ENCODE measurements around the gene CCNL2. TPM values are rescaled to one million over a fixed set of nuclear protein-coding genes. Genes with fewer than 3 reads are reported as not detected.
"Not testable (repeated sequence)": the region's sequence is repeated elsewhere in the genome, so short reads cannot be mapped to it uniquely, and the experiment has no call there.

The CCNL2 gene
- total RNA-seq, 2 experiments from 2014 or later, result 120 to 124 TPM

DNA sequence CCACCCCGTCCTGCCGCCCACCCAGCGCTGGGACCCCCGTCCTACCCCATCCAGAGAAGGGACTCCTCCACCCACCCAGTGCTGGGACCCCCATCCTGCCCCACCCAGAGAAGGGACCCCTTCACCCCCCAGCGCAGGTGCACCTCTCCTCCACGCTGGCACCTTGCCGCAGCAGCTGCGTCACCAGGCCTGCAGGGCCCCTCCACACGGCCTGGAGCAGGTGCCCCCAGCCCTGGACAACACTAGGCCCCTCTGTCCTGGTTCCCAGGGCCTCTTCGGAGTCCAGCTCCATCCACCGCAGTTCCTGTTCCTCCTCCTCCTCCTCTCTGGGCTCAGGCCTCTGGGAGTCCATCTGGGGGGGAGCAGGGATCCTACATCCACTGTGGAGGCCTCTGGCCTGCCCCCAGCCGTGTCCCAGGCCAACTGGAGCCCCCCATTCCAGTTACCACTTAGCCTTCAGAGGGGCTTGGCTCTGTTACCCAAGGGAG lies 21.6 kb upstream of the CCNL2 start:
- CTCF ChIA-PET, result no interaction called here
- no peaks in the 10 kb centered on the region for H3K9me3 Mint-ChIP-seq (ENCODE audit: low read depth)
- peaks cover 24% of the 10 kb centered on the region for H3K4me1 Mint-ChIP-seq
- no peak overlapping the region for H3K27ac Mint-ChIP-seq
- DNase-seq (no peak), ATAC-seq (no peak)
- H3K27me3 Mint-ChIP-seq, result peaks cover 20% of the 10 kb centered on the region
- H3K4me3 Mint-ChIP-seq, result no peak overlapping the region
- H3K36me3 Mint-ChIP-seq, result no peaks in the 10 kb centered on the region

DNA sequence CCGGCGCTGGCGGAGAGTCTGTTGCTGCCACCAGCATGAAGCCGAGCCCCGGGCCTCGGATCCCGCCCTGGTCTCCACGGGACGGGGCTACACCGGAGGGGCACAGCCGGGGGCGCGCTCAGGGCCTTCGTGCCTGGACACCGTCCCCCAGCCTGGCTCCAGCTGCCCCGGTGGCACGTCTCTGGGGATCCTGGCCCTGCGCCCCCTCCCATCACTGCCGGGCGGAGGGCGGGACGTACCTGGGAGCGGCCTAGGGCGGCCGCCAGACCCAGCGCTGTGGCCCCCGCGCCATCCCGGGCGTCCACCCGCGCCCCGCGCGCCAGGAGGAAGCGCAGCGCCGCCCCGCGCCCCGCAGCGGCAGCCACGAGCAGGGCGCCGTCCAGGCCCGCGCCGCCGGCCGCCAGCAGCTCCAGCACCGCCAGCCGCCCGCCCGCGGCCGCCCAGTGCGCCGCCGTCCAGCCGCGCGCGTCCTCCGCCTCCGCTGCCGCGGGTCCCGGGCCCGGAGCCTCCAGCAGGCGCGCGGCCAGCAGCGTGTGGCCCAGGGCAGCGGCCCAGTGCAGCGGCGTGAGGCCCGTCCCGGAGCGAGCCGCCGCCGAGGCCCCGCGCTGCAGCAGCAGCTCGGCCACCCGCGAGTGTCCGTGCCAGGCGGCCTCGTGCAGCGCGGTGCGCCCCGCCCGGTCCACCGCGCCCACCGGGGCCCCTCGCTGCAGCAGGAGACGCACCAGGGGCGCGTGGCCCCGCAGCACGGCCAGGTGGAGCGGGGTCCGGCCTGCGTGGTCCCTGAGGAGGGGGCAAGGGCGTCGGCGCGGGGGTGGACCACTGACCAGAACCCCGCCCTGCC lies 20.9 kb upstream of the CCNL2 start:
- no peaks in the 10 kb centered on the region for H3K9me3 Mint-ChIP-seq (ENCODE audit: low read depth)
- no peak for DNase-seq
- peaks cover 24% of the 10 kb centered on the region for H3K4me1 Mint-ChIP-seq
- H3K27me3 Mint-ChIP-seq, result peaks cover 14% of the 10 kb centered on the region
- H3K36me3 Mint-ChIP-seq, result no peaks in the 10 kb centered on the region
- H3K27ac Mint-ChIP-seq, result no peak overlapping the region
- ATAC-seq, result no peak
- no peak overlapping the region for H3K4me3 Mint-ChIP-seq
- CTCF ChIA-PET, result no interaction called here

DNA sequence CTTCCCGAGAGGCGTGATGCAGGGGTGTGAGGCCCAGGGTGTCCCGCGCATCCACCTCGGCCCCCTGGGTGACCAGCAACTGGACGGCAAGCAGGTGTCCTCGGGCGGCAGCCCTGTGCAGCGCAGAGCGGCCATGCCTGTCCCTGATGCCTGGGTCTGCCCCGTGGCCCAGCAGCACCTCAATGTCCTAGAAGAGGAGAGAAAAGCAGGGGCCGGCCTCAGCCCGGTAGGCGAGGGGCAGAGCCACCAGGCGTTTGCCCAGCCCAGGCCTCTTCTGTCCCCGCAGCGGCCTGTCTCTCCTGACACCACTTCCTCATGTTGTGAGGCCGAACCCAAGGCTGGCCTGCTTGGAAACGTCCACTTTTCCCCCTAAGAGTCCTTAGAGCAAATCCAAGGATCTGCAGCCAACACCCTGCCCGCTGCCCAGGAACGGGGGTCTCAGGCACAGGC lies 20.3 kb upstream of the CCNL2 start:
- Mint-ChIP-seq H3K27me3 (peaks cover 8% of the 10 kb centered on the region), H3K9me3 (ENCODE audit: low read depth) (no peaks in the 10 kb centered on the region), H3K27ac (no peak overlapping the region), H3K4me3 (no peak overlapping the region), H3K36me3 (no peaks in the 10 kb centered on the region), H3K4me1 (peaks cover 24% of the 10 kb centered on the region)
- no peak for DNase-seq
- ATAC-seq, result no peak
- CTCF ChIA-PET, result no interaction called here

DNA sequence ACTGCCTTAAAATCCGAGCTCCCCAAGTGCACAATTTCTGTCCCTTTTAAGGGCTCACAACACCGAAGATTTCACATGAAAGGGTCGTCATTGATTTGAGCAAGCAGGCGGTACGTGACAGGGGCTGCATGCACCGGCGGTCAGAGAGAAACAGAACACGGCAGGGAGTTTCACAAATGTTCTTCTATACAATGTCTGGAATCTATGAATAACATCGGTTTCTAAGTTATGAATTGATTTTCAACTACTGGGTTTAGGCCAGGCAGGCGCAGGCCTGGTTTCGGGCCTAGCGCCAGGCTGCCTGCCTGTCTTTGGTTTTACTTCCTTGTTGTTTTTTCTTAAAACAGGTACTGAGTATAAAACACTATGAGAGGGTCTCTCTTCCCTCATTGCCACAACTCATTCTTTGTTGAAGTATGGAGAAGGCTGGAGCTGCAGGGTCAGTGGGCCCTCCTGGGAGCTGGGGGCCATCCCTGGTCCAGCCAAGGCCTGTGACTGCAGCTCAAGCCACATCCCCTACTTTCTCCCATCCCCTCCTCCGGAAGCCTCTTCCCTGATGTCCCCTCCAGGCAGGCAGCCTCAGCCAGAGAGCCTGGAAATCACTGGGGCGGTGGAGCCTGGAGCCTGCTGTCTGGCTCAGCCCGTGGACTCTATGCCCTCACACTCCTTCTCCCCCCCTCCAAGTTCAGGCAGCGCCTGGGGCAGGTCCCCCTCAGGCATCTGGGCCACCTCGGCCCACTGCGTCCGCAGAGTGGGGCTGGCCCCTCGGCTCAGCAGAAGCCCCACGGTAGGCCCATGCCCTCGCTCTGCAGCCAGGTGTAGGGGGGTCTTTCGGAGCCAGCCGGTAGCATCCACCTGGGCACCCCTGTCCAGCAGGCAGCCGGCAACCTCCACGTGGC lies 19.6 kb upstream of the CCNL2 start:
- Mint-ChIP-seq H3K4me1 (peaks cover 24% of the 10 kb centered on the region), H3K36me3 (no peaks in the 10 kb centered on the region), H3K27me3 (peaks cover 8% of the 10 kb centered on the region), H3K27ac (no peak overlapping the region), H3K4me3 (no peak overlapping the region), H3K9me3 (ENCODE audit: low read depth) (no peaks in the 10 kb centered on the region)
- CTCF ChIA-PET, result no interaction called here
- DNase-seq (no peak), ATAC-seq (no peak)

DNA sequence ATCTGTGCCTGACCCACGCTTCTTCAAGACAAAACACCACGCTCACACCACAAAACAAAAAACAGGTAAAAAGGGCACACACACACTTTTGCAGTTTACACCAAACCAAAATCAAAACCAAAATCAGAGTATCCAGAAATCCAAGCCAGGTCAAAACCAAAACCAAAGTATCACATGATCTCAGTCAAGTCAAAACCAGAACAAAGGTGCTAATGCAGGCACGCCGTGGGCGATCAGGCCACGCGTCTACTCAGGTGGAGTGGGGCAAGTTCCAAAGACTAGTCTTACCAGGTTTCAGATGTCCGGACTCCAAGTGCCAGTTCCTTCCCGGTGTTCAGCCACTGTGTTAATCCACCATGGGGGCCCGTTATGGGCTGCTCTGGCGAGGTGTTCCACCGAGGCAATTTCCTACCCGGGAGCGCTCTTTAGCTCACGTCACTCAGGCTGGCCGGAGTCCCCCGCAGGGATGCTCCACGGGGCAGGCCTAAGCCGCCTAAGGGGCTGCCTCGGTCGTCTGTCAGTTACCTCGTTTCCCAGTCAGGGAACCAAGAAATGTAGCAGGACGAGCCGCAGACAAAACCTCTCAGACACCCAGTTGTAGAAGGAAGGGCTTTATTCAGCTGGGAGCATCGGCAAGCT lies 18.8 kb upstream of the CCNL2 start:
- H3K4me3 Mint-ChIP-seq, result not testable (repeated sequence)

DNA sequence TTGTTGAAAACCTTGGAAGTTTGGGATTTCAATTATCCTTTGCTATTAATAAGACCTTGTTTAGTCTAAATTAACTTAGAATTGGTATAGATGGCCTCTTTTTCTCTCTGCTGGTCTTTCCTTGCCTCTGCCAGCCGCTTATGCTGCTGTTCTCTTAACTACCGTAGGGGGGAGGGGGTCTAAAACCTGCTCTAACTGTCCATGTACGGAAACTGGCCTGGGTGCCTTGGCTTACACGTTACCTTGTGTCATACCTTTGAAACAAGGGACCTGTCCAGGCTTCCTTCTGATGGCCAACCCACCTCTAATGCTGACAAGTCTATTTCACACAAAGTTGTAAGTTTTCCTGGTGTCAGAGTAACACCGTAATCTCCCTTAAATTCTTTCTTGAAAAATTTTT lies 18.3 kb upstream of the CCNL2 start:
- ATAC-seq; H3K27ac Mint-ChIP-seq; H3K36me3 Mint-ChIP-seq; H3K27me3 Mint-ChIP-seq; DNase-seq; H3K4me3 Mint-ChIP-seq; H3K9me3 Mint-ChIP-seq (ENCODE audit: low read depth); CTCF ChIA-PET: not testable (repeated sequence)
- H3K4me1 Mint-ChIP-seq, result peaks cover 16% of the 10 kb centered on the region

More for the DNA sequence above, 18.8 kb upstream of the CCNL2 start:
- H3K9me3 Mint-ChIP-seq (ENCODE audit: low read depth); H3K27me3 Mint-ChIP-seq; CTCF ChIA-PET; H3K27ac Mint-ChIP-seq; DNase-seq; H3K36me3 Mint-ChIP-seq: not testable (repeated sequence)
- peak; percentile 32 for ATAC-seq
- peaks cover 22% of the 10 kb centered on the region for H3K4me1 Mint-ChIP-seq

DNA sequence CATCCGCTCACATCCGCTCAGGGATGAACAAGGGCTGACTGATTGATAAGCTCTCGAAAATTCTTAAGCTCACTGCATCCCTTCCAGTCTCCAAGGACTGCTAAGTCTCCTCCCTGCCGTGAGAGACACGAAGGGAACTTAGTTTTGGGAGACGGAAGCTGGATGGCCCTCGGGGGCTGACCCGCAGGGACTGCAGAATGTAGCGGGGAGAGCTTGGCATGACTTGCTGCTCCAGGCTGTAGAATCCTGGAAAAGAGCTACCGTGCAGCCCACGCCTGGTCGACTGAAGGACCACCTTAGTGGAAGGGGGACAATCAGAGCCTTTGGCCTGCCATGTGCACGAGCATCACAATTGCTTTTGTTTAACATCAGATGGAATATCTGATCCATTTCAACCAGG lies 16.6 kb upstream of the CCNL2 start:
- H3K4me1 Mint-ChIP-seq, result peaks cover 13% of the 10 kb centered on the region
- CTCF ChIA-PET, result interaction anchor here (1.2 kb wide), 1 partner anchor 44 kb away, joined by 3 read pairs; no protein-coding TSS in a partner anchor
- H3K27ac Mint-ChIP-seq, result no peak overlapping the region
- ATAC-seq (no peak), DNase-seq (no peak)
- H3K4me3 Mint-ChIP-seq, result no peak overlapping the region
- H3K9me3 Mint-ChIP-seq (ENCODE audit: low read depth), result no peaks in the 10 kb centered on the region
- peaks cover 3% of the 10 kb centered on the region for H3K27me3 Mint-ChIP-seq
- H3K36me3 Mint-ChIP-seq, result no peaks in the 10 kb centered on the region

DNA sequence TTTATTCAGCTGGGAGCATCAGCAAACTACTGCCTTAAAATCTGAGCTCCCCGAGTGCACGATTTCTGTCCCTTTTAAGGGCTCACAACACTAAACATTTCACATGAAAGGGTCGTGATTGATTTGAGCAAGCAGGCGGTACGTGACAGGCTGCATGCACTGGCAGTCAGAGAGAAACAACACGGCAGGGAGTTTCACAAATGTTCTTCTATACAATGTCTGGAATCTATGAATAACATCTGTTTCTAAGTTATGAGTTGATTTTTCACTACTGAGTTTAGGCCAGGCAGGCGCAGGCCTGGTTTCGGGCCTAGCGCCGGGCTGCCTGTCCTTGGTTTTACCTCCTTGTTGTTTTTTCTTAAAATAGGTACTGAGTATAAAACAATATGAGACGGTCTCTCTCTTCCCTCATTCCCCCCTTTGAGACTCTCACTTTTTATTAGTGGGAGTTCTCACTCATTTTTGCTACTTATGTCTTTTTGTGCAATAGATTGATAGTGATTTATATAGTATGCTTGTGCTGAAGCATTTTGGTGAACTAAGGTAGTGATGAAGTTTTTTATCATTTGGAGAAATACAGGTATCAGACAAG lies 13.3 kb upstream of the CCNL2 start:
- H3K36me3 Mint-ChIP-seq; ATAC-seq; H3K9me3 Mint-ChIP-seq (ENCODE audit: low read depth); H3K27me3 Mint-ChIP-seq; DNase-seq; H3K27ac Mint-ChIP-seq; H3K4me3 Mint-ChIP-seq: not testable (repeated sequence)
- peaks cover 13% of the 10 kb centered on the region for H3K4me1 Mint-ChIP-seq
- CTCF ChIA-PET, result interaction anchor here (1.1 to 1.2 kb wide), 2 partner anchors 41 to 92 kb away, joined by 3 to 4 read pairs; no protein-coding TSS in a partner anchor

DNA sequence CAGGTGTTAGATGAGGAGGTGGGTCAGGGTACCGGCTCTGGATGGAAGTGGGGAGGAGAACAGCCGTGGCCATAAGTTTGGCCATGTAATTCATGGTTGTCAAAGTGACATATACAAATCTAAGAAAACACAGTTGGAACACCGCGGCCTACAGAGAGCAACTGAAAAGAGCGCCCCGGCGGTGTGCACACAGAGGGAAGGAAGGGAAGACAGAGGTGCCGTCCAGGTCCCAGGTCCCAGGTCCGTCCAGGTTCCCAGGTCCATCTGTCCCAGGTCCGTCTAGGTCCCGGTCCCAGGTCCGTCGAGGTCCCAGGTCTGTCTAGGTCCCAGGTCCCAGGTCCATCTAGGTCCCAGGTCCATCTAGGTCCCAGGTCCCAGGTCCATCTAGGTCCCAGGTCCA lies 12.5 kb upstream of the CCNL2 start:
- Mint-ChIP-seq H3K4me1 (peaks cover 14% of the 10 kb centered on the region), H3K9me3 (ENCODE audit: low read depth) (no peaks in the 10 kb centered on the region), H3K36me3 (peaks cover 7% of the 10 kb centered on the region), H3K27me3 (no peaks in the 10 kb centered on the region), H3K27ac (no peak overlapping the region), H3K4me3 (no peak overlapping the region)
- CTCF ChIA-PET, result no interaction called here
- ATAC-seq, result no peak
- no peak for DNase-seq

DNA sequence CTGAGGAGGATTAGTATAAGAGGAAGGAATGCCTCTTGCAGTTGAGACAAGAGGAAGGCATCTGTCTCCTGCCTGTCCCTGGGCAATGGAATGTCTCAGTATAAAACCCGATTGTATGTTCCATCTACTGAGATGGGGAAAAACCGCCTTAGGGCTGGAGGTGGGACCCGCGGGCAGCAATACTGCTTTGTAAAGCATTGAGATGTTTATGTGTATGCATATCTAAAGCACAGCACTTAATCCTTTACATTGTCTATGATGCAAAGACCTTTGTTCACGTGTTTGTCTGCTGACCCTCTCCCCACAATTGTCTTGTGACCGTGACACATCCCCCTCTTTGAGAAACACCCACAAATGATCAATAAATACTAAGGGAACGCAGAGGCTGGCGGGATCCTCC lies 11.1 kb upstream of the CCNL2 start:
- H3K27ac Mint-ChIP-seq; DNase-seq; H3K4me3 Mint-ChIP-seq; CTCF ChIA-PET; ATAC-seq; H3K9me3 Mint-ChIP-seq (ENCODE audit: low read depth); H3K27me3 Mint-ChIP-seq: not testable (repeated sequence)
- Mint-ChIP-seq H3K36me3 (peaks cover 15% of the 10 kb centered on the region), H3K4me1 (peaks cover 24% of the 10 kb centered on the region)

DNA sequence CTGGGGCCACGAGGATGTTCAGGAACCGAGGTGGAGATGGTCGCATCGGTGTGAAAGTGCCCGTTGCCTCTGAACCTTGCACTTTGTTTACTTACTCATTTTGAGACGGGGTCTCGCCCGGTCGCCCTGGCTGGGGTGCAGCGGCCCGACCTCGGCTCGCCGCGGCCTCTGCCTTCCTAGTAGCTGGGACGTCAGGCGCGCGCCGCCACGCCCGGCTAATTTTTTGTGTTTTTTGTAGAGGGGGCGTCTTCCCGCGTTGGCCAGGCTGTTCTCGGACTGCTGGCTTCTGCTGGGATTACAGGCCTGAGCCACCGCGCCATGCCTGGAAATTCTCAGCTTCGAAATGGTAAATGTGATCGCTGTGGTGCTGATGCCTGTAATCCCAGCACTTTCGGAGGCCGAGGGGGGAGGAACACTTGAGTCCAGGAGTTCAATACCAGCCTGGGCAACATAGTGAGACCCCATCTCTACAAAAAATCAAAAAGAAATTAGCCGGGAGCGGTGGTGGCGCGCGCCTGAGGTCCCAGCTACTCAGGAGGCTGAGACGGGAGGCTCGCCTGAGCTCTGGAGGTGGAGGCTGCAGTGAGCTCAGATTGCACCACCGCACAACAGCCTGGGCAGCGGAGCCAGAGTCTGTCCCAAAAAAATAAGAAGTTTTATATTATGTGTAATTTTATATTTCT lies 8.6 kb upstream of the CCNL2 start:
- Mint-ChIP-seq H3K27me3 (no peaks in the 10 kb centered on the region), H3K9me3 (ENCODE audit: low read depth) (no peaks in the 10 kb centered on the region), H3K4me1 (peaks cover 32% of the 10 kb centered on the region), H3K27ac (peak overlapping the region; percentile 82), H3K36me3 (peaks cover 25% of the 10 kb centered on the region), H3K4me3 (peak overlapping the region; percentile 90)
- CTCF ChIA-PET, result interaction anchor here (0.8 to 2.9 kb wide), 8 partner anchors 9 to 36 kb away, joined by 3 to 17 read pairs (median 4); partner anchors contain the start of genes AURKAIP1 and CCNL2
- peak; percentile 28 for ATAC-seq
- DNase-seq, result peak; percentile 57

DNA sequence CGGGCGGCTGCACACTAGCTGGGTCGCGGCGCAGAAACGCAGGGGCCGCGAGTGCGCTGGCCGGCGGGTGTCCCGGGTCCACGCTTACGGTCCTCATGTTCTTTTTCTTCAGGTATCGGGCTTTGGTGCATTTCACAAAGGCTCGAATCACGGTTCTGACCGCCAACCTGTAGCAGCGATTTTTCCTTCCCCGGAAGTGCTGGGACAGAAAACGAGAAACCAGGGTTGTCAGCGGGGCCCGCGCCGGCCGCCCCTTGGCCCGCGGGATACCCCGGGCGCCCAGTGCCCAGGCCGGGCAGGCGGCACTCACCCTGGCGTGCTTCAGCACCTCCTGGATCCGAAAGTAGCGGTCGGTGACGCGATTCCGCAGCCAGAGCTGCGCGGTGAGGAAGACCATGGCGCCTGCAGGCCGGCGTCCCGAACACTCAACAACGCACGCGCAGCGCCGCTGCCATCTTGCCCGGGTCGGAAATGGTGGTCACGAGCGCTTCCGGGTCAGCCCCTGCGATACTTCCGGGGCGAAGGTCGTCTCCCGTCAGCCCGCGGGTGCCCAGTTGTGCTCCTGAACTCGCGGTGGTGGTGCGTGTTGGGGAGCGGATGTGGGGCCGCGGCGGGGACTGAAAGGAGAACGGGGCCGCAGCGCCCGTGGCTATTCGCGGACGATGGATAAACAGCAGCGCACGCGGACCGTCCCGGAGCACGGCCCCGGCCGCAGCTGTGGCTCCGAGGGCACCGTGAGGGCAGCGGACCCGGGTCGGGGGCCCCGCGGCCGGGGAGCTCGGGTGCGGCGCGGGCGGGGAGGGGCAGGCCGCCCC lies 7.9 kb upstream of the CCNL2 start, which contains the start of gene MRPL20:
Gene MRPL20 (minus strand): TSS at position 473 of the 815 bp plus-strand sequence. CDS start 76 bp downstream, at position 397.
- peaks cover 31% of the 10 kb centered on the region for H3K36me3 Mint-ChIP-seq
- ATAC-seq (peak; percentile 97), DNase-seq (peak; percentile 98)
- peak within 1 kb of the TSS; percentile 91 for H3K27ac Mint-ChIP-seq
- no peaks in the 10 kb centered on the region for H3K9me3 Mint-ChIP-seq (ENCODE audit: low read depth)
- H3K4me3 Mint-ChIP-seq, result peak within 1 kb of the TSS; percentile 90
- H3K4me1 Mint-ChIP-seq, result peaks cover 34% of the 10 kb centered on the region
- H3K27me3 Mint-ChIP-seq, result no peaks in the 10 kb centered on the region
- CTCF ChIA-PET, result interaction anchor here (0.8 to 2.9 kb wide), 8 partner anchors 8 to 35 kb away, joined by 3 to 17 read pairs (median 4); partner anchors contain the start of genes AURKAIP1 and CCNL2
